Right atrium auricular region (tissue), 2 donors: ENCODE data around the gene ITSN1. TPM values are rescaled to one million over a fixed set of nuclear protein-coding genes. Genes with fewer than 3 reads are reported as not detected.

ENCODE experiments used
- DNase-seq: peaks from one replicate; pipeline ENCODE4 v3.0.0-alpha.2; 2019; ENCODE audit warnings: low spot score
- H3K27ac ChIP-seq, 2 donors: fragments of 200-600 bp; sonication (generic); 1 replicate in 1 of 2; 2 replicates in 1 of 2; pipeline ENCODE4 v1.5.1; 2016 to 2019
- H3K27me3 ChIP-seq, 2 donors: fragments of 200-600 bp; sonication (generic); one replicate each; pipeline versions ENCODE4 v1.5.1 to v1.6.0; 2017 to 2019
- H3K36me3 ChIP-seq: fragments of 200-600 bp; sonication (generic); one replicate; pipeline ENCODE4 v1.5.1; 2016
- H3K4me1 ChIP-seq, 2 donors: fragments of 200-600 bp; sonication (generic); one replicate each; pipeline versions ENCODE4 v1.5.1 to v1.6.0; 2017 to 2019
- H3K4me3 ChIP-seq, 2 donors: fragments of 200-600 bp; sonication (generic); 1 replicate in 1 of 2; 2 replicates in 1 of 2; pipeline ENCODE4 v1.5.1; 2017 to 2019; ENCODE audit warnings: mild to moderate bottlenecking in 1 of 2, moderate library complexity in 1 of 2
- H3K9me3 ChIP-seq, 2 donors: fragments of 200-600 bp; sonication (generic); one replicate each; pipeline ENCODE4 v1.5.1; 2019
- total RNA-seq, 2 donors: library from RNA; depleted of rRNA; stranded (reverse); fragments of >200 nt; gene quantifications; one replicate each; pipeline ENCODE4 v1.1.0, GENCODE V29; 2016
- TF ChIP-seq, protein P1 (sequence below), 2 donors: fragments of 200-600 bp; sonication (generic); IDR thresholded peaks; one replicate each; pipeline ENCODE4 v1.5.1; 2019; ENCODE audit warnings: antibody characterized with exemption in 2 of 2

Gene ITSN1
- total RNA-seq, 2 donors from 2014 or later, result 49.9 to 54.9 TPM

- no peak for DNase-seq
- H3K9me3 ChIP-seq, result no peaks in the 10 kb centered on the region
- H3K4me3 ChIP-seq, result no peak overlapping the region
- H3K4me1 ChIP-seq, result peaks cover 0 to 5% of the 10 kb centered on the region in 2 donors
- H3K36me3 ChIP-seq, result peaks cover 34% of the 10 kb centered on the region
- no peaks in the 10 kb centered on the region for H3K27me3 ChIP-seq
- TF ChIP-seq, protein P1, sequence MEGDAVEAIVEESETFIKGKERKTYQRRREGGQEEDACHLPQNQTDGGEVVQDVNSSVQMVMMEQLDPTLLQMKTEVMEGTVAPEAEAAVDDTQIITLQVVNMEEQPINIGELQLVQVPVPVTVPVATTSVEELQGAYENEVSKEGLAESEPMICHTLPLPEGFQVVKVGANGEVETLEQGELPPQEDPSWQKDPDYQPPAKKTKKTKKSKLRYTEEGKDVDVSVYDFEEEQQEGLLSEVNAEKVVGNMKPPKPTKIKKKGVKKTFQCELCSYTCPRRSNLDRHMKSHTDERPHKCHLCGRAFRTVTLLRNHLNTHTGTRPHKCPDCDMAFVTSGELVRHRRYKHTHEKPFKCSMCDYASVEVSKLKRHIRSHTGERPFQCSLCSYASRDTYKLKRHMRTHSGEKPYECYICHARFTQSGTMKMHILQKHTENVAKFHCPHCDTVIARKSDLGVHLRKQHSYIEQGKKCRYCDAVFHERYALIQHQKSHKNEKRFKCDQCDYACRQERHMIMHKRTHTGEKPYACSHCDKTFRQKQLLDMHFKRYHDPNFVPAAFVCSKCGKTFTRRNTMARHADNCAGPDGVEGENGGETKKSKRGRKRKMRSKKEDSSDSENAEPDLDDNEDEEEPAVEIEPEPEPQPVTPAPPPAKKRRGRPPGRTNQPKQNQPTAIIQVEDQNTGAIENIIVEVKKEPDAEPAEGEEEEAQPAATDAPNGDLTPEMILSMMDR (IDR thresholded peaks at IDR 0.05), result no peak
- H3K27ac ChIP-seq, result no peak overlapping the region
Observed at GRCh38 chr21:33767236-33767635, 124.9 kb downstream of the ITSN1 start.

DNA sequence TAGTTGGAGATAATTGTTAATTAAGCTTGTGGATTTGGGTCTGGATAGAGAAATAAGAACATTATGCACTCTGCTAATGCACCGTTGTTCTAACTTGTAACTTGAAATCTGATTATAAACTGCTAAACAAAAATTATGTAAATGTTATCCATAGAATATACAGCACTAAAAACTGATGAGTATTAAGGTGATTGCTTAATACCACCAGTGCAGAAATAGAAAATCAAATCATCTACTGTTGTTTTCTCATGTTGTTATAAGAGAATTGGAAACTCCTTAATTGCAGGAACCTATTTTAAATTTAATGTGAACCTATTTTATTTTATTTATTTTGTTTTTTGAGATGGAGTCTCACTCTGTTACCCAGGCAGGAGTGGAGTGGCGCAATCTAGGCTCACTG lies 125.7 kb downstream of the ITSN1 start:
- Histone ChIP-seq H3K4me1 (peaks cover 0 to 5% of the 10 kb centered on the region in 2 donors), H3K36me3 (peaks cover 38% of the 10 kb centered on the region), H3K4me3 (no peak overlapping the region), H3K9me3 (no peaks in the 10 kb centered on the region), H3K27ac (no peak overlapping the region), H3K27me3 (no peaks in the 10 kb centered on the region)
- no peak for DNase-seq
- TF ChIP-seq, protein P1 (IDR thresholded peaks at IDR 0.05), result no peak

DNA sequence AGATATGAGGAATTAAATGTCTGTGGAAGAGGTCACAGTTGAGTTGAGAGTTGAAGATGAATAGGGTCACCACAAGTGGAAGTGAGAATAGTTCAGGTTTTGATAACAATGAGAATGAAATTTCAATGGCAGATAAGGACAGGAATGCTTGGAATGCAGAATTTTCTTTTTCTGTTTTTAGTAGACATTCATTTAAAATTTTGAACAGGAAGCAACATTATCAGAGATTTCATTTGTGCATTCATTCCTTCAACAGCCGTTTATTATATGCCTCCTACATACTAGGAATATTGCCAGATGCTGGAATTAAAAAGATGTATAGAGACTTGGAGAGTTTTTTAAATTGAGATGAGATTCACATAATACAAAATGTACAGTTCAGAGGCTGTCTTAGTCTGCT lies 126.8 kb downstream of the ITSN1 start:
- Histone ChIP-seq H3K4me1 (peaks cover 0 to 5% of the 10 kb centered on the region in 2 donors), H3K9me3 (no peaks in the 10 kb centered on the region), H3K27ac (no peak overlapping the region), H3K27me3 (no peaks in the 10 kb centered on the region), H3K36me3 (peaks cover 49% of the 10 kb centered on the region), H3K4me3 (no peak overlapping the region)
- TF ChIP-seq, protein P1 (IDR thresholded peaks at IDR 0.05), result no peak
- DNase-seq, result no peak

DNA sequence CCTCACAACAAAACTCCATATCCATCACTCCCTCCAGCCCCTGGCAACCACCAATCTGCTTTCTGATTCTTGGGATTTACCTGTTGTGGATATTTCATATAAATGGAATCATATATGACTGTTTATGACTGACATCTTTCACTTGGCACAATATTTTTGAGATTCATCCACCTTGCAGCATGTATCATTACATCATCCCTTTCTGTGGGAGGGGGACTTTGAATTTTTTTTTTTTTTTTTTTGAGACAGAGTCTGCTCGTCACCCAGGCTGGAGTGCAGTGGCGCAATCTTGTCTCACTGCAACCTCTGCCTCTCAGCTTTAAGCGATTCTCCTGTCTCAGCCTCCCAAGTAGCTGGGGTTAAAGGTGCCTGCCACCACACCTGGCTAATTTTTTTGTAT lies 128.2 kb downstream of the ITSN1 start:
- Histone ChIP-seq H3K9me3 (no peaks in the 10 kb centered on the region), H3K4me1 (peaks cover 0 to 5% of the 10 kb centered on the region in 2 donors), H3K27ac (no peak overlapping the region), H3K36me3 (peaks cover 56% of the 10 kb centered on the region), H3K4me3 (no peak overlapping the region), H3K27me3 (no peaks in the 10 kb centered on the region)
- TF ChIP-seq, protein P1 (IDR thresholded peaks at IDR 0.05), result no peak
- no peak for DNase-seq

DNA sequence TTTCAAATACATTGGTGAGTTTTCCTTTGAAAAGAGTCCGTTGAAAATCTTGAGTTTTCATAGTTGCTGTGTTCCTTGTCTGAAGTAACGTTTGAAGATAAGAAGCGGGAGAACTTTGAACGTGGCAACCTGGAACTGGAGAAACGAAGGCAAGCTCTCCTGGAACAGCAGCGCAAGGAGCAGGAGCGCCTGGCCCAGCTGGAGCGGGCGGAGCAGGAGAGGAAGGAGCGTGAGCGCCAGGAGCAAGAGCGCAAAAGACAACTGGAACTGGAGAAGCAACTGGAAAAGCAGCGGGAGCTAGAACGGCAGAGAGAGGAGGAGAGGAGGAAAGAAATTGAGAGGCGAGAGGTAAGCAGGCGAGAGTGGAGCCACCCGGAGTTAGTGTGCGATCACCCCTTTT lies 129.7 kb downstream of the ITSN1 start:
- H3K4me3 ChIP-seq, result no peak overlapping the region
- H3K27ac ChIP-seq, result no peak overlapping the region
- H3K9me3 ChIP-seq, result no peaks in the 10 kb centered on the region
- H3K27me3 ChIP-seq, result no peaks in the 10 kb centered on the region
- peaks cover 0 to 5% of the 10 kb centered on the region in 2 donors for H3K4me1 ChIP-seq
- peaks cover 56% of the 10 kb centered on the region for H3K36me3 ChIP-seq
- no peak for DNase-seq
- TF ChIP-seq, protein P1 (IDR thresholded peaks at IDR 0.05), result no peak

DNA sequence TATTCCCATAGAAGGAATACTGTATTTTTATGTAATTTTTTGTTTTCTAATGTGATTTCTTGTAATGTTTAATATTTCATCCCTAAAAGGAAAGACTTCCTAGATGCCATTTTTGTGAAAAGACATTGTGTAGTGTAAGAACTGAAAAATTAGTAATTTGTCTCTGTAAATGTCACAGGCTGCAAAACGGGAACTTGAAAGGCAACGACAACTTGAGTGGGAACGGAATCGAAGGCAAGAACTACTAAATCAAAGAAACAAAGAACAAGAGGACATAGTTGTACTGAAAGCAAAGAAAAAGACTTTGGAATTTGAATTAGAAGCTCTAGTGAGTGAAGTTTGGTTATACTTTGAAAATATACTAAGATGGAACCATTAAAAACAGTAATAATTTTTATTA lies 132.2 kb downstream of the ITSN1 start:
- TF ChIP-seq, protein P1 (IDR thresholded peaks at IDR 0.05), result no peak
- no peaks in the 10 kb centered on the region for H3K27me3 ChIP-seq
- H3K9me3 ChIP-seq, result peaks cover 0 to 9% of the 10 kb centered on the region in 2 donors
- no peak overlapping the region for H3K27ac ChIP-seq
- H3K36me3 ChIP-seq, result peaks cover 45% of the 10 kb centered on the region
- no peak for DNase-seq
- no peaks in the 10 kb centered on the region for H3K4me1 ChIP-seq
- no peak overlapping the region for H3K4me3 ChIP-seq
